ENCODE data around the gene STBD1.

GRCh38 chr4:76334885-76335284 is 28.4 kb downstream of the STBD1 start:
- no peak for TF ChIP-seq POLR2A (IDR thresholded peaks at IDR 0.05)
- TF ChIP-seq CTCF (IDR thresholded peaks at IDR 0.05), result no peak

All from lower leg skin (tissue), 3 donors.